Epithelial cell of proximal tubule (primary cell): ENCODE results near the gene ZCCHC24. TPM values are rescaled to one million over a fixed set of nuclear protein-coding genes. Genes with fewer than 3 reads are reported as not detected.

Experiments used
- DNase-seq: peaks from one replicate; pipeline ENCODE4 v3.0.0-alpha.2; 2011; ENCODE audit warnings: low read depth
- H3K4me3 ChIP-seq: 2 replicates; pipeline ENCODE4 v1.5.1; 2011; ENCODE audit warnings: low read depth, mild to moderate bottlenecking, low read length
- total RNA-seq: library from RNA; depleted of rRNA; stranded (reverse); fragments of >200 nt; gene quantifications from 2 replicates; pipeline ENCODE4 v1.2.3, GENCODE V29; 2015
- TF ChIP-seq, protein P1 (sequence below): conservative IDR thresholded peaks from 2 replicates; pipeline ENCODE4 v1.5.1; 2012; ENCODE audit warnings: low read depth, mild to moderate bottlenecking, low read length

Gene ZCCHC24
- total RNA-seq, 1 donor from 2014 or later = 4.7 TPM

DNA sequence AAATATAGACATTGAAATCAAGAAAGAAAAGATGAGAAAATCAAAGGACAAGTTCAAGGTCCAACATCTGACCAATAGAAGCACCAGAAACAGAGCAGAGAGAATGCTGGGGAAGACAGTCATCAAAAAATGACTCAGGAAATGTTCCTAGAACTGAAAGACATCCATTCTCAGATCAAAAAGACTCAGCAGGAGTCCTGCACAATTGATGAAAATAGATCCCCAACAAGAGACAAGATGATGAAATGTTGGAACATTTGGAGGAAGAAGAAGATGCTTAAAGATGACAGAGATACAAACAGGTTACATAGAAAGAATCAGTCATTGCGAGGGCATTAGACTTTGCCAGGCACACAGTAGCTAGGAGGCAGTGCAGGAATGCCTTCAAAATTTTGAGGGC lies 36.9 kb upstream of the ZCCHC24 start:
- TF ChIP-seq, protein P1, sequence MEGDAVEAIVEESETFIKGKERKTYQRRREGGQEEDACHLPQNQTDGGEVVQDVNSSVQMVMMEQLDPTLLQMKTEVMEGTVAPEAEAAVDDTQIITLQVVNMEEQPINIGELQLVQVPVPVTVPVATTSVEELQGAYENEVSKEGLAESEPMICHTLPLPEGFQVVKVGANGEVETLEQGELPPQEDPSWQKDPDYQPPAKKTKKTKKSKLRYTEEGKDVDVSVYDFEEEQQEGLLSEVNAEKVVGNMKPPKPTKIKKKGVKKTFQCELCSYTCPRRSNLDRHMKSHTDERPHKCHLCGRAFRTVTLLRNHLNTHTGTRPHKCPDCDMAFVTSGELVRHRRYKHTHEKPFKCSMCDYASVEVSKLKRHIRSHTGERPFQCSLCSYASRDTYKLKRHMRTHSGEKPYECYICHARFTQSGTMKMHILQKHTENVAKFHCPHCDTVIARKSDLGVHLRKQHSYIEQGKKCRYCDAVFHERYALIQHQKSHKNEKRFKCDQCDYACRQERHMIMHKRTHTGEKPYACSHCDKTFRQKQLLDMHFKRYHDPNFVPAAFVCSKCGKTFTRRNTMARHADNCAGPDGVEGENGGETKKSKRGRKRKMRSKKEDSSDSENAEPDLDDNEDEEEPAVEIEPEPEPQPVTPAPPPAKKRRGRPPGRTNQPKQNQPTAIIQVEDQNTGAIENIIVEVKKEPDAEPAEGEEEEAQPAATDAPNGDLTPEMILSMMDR = no peak
- H3K4me3 ChIP-seq = no peak overlapping the region
- DNase-seq = no peak

DNA sequence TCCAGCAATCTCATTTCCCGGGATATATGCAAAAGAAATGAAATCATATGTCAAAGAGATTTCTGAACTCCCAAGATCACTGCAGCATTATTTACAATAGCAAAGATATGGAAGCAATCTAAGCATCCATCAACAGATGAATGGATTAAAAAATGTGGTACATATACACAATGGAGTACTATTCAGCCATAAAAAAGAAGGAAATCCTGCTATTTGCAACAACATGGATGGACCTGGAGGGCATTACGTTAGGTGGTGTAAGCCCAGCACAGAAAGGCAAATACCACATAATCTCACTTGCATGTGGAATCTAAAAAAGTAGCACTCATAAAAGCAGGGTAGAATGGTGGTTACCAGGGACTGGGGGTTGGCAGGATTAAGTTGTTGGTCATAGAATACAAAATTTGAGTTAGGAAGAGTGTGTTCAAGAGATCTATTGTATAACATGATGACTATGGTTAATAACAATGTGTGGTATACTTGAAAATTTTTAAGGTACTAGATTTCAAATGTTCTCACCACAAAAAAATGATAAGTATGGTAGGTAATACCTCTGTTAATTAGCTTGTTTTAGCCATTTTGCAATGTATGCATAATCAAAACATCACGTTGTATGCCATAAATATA lies 34.0 kb upstream of the ZCCHC24 start:
- no peak for DNase-seq
- no peak overlapping the region for H3K4me3 ChIP-seq
- TF ChIP-seq, protein P1 = no peak

DNA sequence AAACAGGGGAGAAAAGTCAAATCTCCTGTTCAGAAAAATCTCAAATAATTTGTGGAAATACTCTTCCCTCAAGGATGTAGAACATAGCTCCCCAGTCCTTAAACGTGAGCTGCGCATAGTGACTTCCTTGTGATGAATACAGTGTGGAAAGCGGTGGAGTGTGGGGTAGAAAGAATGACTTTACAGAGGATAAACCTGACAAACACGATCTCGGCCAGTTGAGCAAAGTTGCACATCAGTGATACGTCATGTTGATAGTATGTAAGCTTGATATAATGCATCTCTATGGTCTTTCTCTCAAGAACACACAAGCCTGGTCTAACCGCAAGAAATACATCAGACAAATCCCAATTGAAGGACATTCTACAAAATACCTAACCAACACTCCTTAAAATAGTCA lies 32.0 kb upstream of the ZCCHC24 start:
- H3K4me3 ChIP-seq = no peak overlapping the region
- no peak for DNase-seq
- TF ChIP-seq, protein P1 = no peak

DNA sequence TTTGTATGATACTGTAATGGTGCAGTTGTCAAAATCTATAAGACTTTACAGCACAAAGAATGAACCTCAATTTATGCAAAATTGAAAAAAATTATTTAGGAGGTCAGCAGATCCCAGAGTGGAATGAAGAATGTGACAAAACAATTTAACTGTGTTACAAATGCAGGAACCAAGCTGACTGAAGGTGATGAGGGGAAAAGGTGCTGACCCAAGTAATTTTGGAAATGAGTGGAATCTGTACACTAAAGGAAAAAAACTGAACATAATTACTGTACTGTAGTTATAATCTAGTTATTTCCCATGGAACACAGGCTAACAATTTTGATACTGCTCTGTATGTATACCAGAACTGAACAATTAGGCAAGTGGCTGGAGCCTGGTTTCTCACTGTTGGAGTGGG lies 31.2 kb upstream of the ZCCHC24 start:
- H3K4me3 ChIP-seq = no peak overlapping the region
- TF ChIP-seq, protein P1 = no peak
- DNase-seq = no peak

DNA sequence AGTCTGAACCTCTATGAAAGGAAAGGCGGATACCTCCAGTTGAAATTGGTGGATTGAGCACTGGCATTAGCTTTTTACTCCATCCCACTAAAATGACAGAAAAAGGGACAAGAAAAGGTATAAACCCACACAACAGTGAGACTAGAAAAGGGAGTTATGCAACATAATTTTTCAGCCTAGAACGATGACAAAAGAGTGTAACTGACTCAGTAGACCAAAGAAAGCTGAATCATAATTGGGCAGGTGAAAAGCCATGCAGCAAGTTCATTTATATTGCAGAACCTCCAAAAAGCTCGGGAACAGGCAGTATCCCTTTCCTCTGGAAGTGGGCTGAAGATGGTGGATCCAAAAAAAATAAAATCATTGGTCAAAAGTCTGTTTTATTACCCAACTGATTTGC lies 30.5 kb upstream of the ZCCHC24 start:
- TF ChIP-seq, protein P1 = no peak
- DNase-seq = no peak
- H3K4me3 ChIP-seq = no peak overlapping the region

DNA sequence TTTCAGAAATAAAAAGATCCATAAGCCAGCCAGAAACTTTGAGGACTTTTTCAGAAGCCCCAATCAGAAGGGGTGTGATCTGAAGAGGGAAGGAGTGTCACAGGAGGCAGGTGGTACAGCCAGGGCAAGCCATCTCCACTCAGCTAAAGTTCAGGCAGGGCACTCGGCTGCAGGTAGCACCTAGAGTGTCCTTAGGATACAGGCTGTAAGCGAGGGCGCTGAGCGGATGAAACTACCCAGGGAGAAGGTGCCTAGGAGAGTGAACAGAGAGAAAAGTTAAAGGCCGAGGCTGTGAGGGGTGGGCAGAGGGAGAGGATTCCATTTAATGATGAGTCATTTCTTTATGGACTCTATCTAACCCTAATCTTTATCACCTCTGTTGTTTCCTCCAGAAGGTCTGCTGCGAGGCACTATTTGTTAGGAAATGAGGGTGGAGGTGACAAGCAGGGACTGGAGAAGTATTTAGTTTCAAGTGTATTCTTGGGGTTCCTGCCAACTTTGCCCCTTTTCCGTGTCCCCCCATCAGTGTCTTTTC lies 29.8 kb upstream of the ZCCHC24 start:
- DNase-seq = no peak
- TF ChIP-seq, protein P1 = no peak
- H3K4me3 ChIP-seq = no peak overlapping the region

DNA sequence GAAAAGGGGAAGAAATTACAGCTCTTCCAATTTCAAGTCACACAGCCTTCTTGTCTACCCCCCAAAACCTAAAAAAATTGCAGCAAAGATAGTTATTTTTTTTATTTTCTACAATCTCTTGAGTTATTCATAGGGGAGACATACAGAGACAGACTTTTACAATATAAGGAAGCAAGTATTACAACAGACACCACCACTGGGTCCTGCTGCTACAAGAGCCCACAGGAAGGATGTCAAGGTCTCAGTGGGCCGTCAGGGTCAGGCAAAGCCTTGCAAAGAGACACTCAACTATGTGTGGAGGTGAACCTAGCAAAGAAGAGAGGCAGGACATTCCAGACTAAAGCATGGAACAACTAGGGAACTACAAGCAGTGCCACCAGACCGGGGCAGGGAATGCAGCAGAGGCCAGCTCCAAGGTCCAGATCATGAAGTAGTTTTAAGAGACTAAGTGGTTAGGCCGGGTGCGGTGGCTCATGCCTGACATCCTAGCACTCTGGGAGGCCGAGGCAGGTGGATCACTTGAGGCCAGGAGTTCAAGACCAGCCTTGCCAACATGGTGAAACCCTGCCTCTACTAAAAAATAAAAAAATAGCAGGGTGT lies 28.2 kb upstream of the ZCCHC24 start:
- no peak for DNase-seq
- TF ChIP-seq, protein P1 = no peak
- no peak overlapping the region for H3K4me3 ChIP-seq
